Ishikawa (cell line): ENCODE results near the gene CDH24.

Experiments used
- CREB1 ChIP-seq: IDR thresholded peaks from 2 replicates; pipeline ENCODE4 v1.6.1; 2012; ENCODE audit warnings: low read depth
- TAF1 ChIP-seq: IDR thresholded peaks from 2 replicates; pipeline ENCODE4 v1.6.1; 2012; ENCODE audit warnings: low read depth, mild to moderate bottlenecking
- YY1 ChIP-seq: IDR thresholded peaks from 2 replicates; pipeline ENCODE4 v1.6.1; 2012; ENCODE audit warnings: low read depth

GRCh38 chr14:23086565-23086964, 29.2 kb upstream of the CDH24 start:
- TF ChIP-seq CREB1 (no peak), YY1 (no peak), TAF1 (no peak)
